GM23338 (cell line): ENCODE data around the gene EQTN. TPM values are rescaled to one million over a fixed set of nuclear protein-coding genes. Genes with fewer than 3 reads are reported as not detected.

Experiments
- ATAC-seq: fragments of 200-7000 bp; cut with Tn5 transposase; 3 replicates; pipeline ENCODE4 v1.9.1; 2020
- DNase-seq: peaks from one replicate; pipeline ENCODE4 v3.0.0-alpha.2; 2015; ENCODE audit warnings: low spot score
- H2AFZ ChIP-seq: fragments of 200-600 bp; sonication (generic); 2 replicates; pipeline ENCODE4 v1.8.0; 2016; ENCODE audit warnings: antibody characterized with exemption, mild to moderate bottlenecking, moderate library complexity
- H3F3A ChIP-seq: fragments of 200-600 bp; sonication (generic); replicated peaks from 2 replicates; pipeline ENCODE4 v1.8.0; 2017; ENCODE audit warnings: antibody characterized with exemption, mixed run types, low read depth
- H3K27ac ChIP-seq: fragments of 200-600 bp; sonication (generic); 2 replicates; pipeline ENCODE4 v1.6.1; 2016; ENCODE audit warnings: low read depth
- H3K27me3 ChIP-seq: fragments of 200-600 bp; sonication (generic); 2 replicates; pipeline ENCODE4 v1.8.0; 2016; ENCODE audit warnings: mild to moderate bottlenecking, mixed run types, moderate library complexity; ENCODE audit not compliant: insufficient read depth
- H3K36me3 ChIP-seq: fragments of 200-600 bp; sonication (generic); 2 replicates; pipeline ENCODE4 v1.8.0; 2016; ENCODE audit warnings: mild to moderate bottlenecking; ENCODE audit not compliant: insufficient read depth
- H3K4me1 ChIP-seq: fragments of 200-600 bp; sonication (generic); 2 replicates; pipeline ENCODE4 v1.8.0; 2016; ENCODE audit warnings: mild to moderate bottlenecking, moderate library complexity; ENCODE audit not compliant: insufficient read depth
- H3K4me2 ChIP-seq: fragments of 200-600 bp; sonication (generic); 2 replicates; pipeline ENCODE4 v1.7.1; 2017; ENCODE audit warnings: mixed run types
- H3K4me3 ChIP-seq: fragments of 200-600 bp; sonication (generic); 2 replicates; pipeline ENCODE4 v1.6.1; 2016; ENCODE audit warnings: mixed run types
- H3K79me2 ChIP-seq: fragments of 200-600 bp; sonication (generic); replicated peaks from 2 replicates; pipeline ENCODE4 v1.8.0; 2017; ENCODE audit warnings: mild to moderate bottlenecking; ENCODE audit not compliant: insufficient read depth
- H3K9me2 ChIP-seq: fragments of 200-600 bp; sonication (generic); 2 replicates; pipeline ENCODE4 v1.8.0; 2017; ENCODE audit not compliant: insufficient read depth
- H4K20me1 ChIP-seq: fragments of 200-600 bp; sonication (generic); replicated peaks from 2 replicates; pipeline ENCODE4 v1.8.0; 2017; ENCODE audit warnings: mild to moderate bottlenecking; ENCODE audit not compliant: insufficient read depth
- H3K27ac Mint-ChIP-seq: 2 replicates; pipeline ENCODE4 v1.8.0; 2020; ENCODE audit warnings: inconsistent platforms, mild to moderate bottlenecking, moderate library complexity, mixed read lengths
- H3K27me3 Mint-ChIP-seq: 3 replicates; pipeline ENCODE4 v1.8.0; 2022; ENCODE audit warnings: low read depth, mild to moderate bottlenecking, moderate library complexity, mixed read lengths, inconsistent platforms; ENCODE audit not compliant: insufficient read depth, poor library complexity
- H3K36me3 Mint-ChIP-seq: 3 replicates; pipeline ENCODE4 v1.8.0; 2021; ENCODE audit warnings: low read depth, mild to moderate bottlenecking, inconsistent platforms, moderate library complexity, mixed read lengths
- H3K4me1 Mint-ChIP-seq: 3 replicates; pipeline ENCODE4 v1.8.0; 2020; ENCODE audit warnings: mild to moderate bottlenecking, inconsistent platforms, mixed read lengths
- H3K4me3 Mint-ChIP-seq: 3 replicates; pipeline ENCODE4 v1.8.0; 2021; ENCODE audit warnings: moderate library complexity, mild to moderate bottlenecking, inconsistent platforms, mixed read lengths
- H3K9me3 Mint-ChIP-seq: 3 replicates; pipeline ENCODE4 v1.8.0; 2020; ENCODE audit warnings: moderate library complexity, mild to moderate bottlenecking, inconsistent platforms, mixed read lengths
- CREB1 ChIP-seq: fragments of 250-450 bp; sonication (Bioruptor Pico); IDR thresholded peaks from 2 replicates; pipeline ENCODE4 v1.5.0; 2020; ENCODE audit warnings: low read depth, mild to moderate bottlenecking, moderate library complexity
- EZH2 ChIP-seq: fragments of 200-600 bp; sonication (generic); IDR thresholded peaks from one replicate; pipeline ENCODE4 v1.8.0; 2017; ENCODE audit warnings: antibody characterized with exemption, mild to moderate bottlenecking, low read depth; ENCODE audit not compliant: unreplicated experiment
- EZH2phosphoT487 ChIP-seq: fragments of 200-600 bp; sonication (generic); IDR thresholded peaks from one replicate; pipeline ENCODE4 v1.8.1; 2018; ENCODE audit warnings: antibody characterized with exemption; ENCODE audit not compliant: unreplicated experiment
- JUNB ChIP-seq: IDR thresholded peaks from one replicate; pipeline ENCODE4 v1.6.1; 2016; ENCODE audit warnings: antibody characterized with exemption; ENCODE audit not compliant: unreplicated experiment
- NANOG ChIP-seq: IDR thresholded peaks from 2 replicates; pipeline ENCODE4 v1.6.1; 2016; ENCODE audit warnings: antibody characterized with exemption, borderline replicate concordance
- POLR2AphosphoS5 ChIP-seq: IDR thresholded peaks from 2 replicates; pipeline ENCODE4 v1.6.1; 2016; ENCODE audit warnings: antibody characterized with exemption, low read depth
- STAT1 ChIP-seq: IDR thresholded peaks from one replicate; pipeline ENCODE4 v1.6.1; 2016; ENCODE audit warnings: antibody characterized with exemption; ENCODE audit not compliant: unreplicated experiment
- ZNF114 ChIP-seq: fragments of 250-450 bp; sonication (Bioruptor Pico); IDR thresholded peaks from 2 replicates; pipeline ENCODE4 v1.5.0; 2020; ENCODE audit warnings: mild to moderate bottlenecking, moderate library complexity
- polyA plus RNA-seq: library from polyadenylated mRNA; unstranded; fragments of >200 nt; fragmentation: Nextera tagmentation; extraction: Ambion mirVana; gene quantifications from 2 replicates; pipeline ENCODE4 v1.2.1, GENCODE V29; 2016
- total RNA-seq: library from RNA; depleted of rRNA; stranded (reverse); fragments of >200 nt; shearing (Covaris generic); gene quantifications from 2 replicates; pipeline ENCODE4 v1.2.3, GENCODE V29; 2014
- TF ChIP-seq, protein P1 (sequence below): IDR thresholded peaks from 2 replicates; pipeline ENCODE4 v1.6.1; 2016; ENCODE audit warnings: antibody characterized with exemption
- TF ChIP-seq, protein P2 (sequence below), 2 experiments: fragments of 200-600 bp in 1 of 2; sonication (generic) in 1 of 2; conservative IDR thresholded peaks; 2 replicates each; pipeline versions ENCODE4 v1.5.1 to v1.6.1; 2016 to 2017; ENCODE audit warnings: antibody characterized with exemption in 2 of 2, low read depth in 2 of 2, mild to moderate bottlenecking in 2 of 2, moderate library complexity in 1 of 2
- TF ChIP-seq, protein P3 (sequence below): IDR thresholded peaks from one replicate; pipeline ENCODE4 v1.6.1; 2018; ENCODE audit warnings: antibody characterized with exemption; ENCODE audit not compliant: unreplicated experiment
- TF ChIP-seq, protein P4 (sequence below): fragments of 250-450 bp; sonication (Bioruptor Pico); IDR thresholded peaks from 2 replicates; pipeline ENCODE4 v1.5.0; 2020; ENCODE audit warnings: mild to moderate bottlenecking, moderate library complexity

EQTN gene
- total and polyA plus RNA-seq, 2 experiments from 2014 or later: 0.24 TPM; not detected in 1

DNA sequence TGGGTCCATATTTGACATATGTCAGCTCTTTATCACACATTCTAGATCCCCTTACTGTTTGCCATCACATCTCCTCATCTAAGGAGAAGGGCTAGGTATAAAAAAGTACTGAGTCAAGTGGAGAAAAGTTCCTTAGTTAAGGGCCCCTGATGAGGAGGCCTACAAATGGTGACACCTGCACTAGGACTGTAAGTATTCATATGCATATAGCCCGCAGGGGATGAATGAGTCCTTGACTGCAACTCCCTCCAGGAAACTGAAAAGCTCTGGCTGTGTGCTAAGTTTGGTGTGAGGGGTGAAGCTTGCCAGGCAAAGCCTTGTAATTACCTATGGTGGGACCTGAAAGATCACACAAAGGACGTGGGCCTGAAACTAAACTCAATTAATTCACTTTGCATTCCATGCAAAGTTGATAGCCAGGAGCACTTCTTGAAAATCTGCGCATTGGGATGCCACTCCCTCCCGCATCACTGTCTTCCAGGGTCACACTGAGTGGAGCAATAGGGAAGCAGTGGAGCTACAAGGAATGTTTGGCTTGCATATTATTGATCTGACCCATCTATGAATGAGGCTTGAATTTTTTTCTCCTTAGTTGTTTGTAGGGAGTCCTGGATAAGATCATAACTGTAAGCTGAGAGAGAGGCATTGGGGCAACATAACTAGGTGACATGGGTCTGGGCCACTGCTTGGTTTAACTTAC, 11.9 kb upstream of the EQTN start:
- no peak overlapping the region for H3K27ac ChIP-seq
- peaks cover 28% of the 10 kb centered on the region for H3K4me1 ChIP-seq
- H3K4me3 Mint-ChIP-seq: 0 out of 3 replicates have a peak overlapping the region, but pooled peaks have one; percentile 7
- H3K4me3 ChIP-seq: no peak overlapping the region
- ATAC-seq (peak; percentile 98), DNase-seq (peak; percentile 68)
- peaks cover 27% of the 10 kb centered on the region for H3K36me3 Mint-ChIP-seq
- peaks cover 25% of the 10 kb centered on the region for H3K9me3 Mint-ChIP-seq
- no peaks in the 10 kb centered on the region for H3K27me3 ChIP-seq
- peaks cover 9% of the 10 kb centered on the region for H3K27me3 Mint-ChIP-seq
- no peaks in the 10 kb centered on the region for H3K79me2 ChIP-seq
- TF ChIP-seq ZNF114 (CRISPR knock-in tag) (0 out of 2 replicates have a peak, but pooled peaks have one; percentile 66), STAT1 (no peak), POLR2AphosphoS5 (peak; percentile 48; the same call in 1 of the 2 replicates), NANOG (no peak), EZH2phosphoT487 (no peak), CREB1 (CRISPR knock-in tag) (0 out of 2 replicates have a peak, but pooled peaks have one; percentile 29), EZH2 (no peak), JUNB (no peak)
- TF ChIP-seq, protein P1, sequence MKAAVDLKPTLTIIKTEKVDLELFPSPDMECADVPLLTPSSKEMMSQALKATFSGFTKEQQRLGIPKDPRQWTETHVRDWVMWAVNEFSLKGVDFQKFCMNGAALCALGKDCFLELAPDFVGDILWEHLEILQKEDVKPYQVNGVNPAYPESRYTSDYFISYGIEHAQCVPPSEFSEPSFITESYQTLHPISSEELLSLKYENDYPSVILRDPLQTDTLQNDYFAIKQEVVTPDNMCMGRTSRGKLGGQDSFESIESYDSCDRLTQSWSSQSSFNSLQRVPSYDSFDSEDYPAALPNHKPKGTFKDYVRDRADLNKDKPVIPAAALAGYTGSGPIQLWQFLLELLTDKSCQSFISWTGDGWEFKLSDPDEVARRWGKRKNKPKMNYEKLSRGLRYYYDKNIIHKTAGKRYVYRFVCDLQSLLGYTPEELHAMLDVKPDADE: no peak
- TF ChIP-seq, protein P2, sequence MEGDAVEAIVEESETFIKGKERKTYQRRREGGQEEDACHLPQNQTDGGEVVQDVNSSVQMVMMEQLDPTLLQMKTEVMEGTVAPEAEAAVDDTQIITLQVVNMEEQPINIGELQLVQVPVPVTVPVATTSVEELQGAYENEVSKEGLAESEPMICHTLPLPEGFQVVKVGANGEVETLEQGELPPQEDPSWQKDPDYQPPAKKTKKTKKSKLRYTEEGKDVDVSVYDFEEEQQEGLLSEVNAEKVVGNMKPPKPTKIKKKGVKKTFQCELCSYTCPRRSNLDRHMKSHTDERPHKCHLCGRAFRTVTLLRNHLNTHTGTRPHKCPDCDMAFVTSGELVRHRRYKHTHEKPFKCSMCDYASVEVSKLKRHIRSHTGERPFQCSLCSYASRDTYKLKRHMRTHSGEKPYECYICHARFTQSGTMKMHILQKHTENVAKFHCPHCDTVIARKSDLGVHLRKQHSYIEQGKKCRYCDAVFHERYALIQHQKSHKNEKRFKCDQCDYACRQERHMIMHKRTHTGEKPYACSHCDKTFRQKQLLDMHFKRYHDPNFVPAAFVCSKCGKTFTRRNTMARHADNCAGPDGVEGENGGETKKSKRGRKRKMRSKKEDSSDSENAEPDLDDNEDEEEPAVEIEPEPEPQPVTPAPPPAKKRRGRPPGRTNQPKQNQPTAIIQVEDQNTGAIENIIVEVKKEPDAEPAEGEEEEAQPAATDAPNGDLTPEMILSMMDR (conservative IDR thresholded peaks at IDR 0.05; ENCODE audit: low read depth in 2 of 2): no peak
- TF ChIP-seq, protein P3, sequence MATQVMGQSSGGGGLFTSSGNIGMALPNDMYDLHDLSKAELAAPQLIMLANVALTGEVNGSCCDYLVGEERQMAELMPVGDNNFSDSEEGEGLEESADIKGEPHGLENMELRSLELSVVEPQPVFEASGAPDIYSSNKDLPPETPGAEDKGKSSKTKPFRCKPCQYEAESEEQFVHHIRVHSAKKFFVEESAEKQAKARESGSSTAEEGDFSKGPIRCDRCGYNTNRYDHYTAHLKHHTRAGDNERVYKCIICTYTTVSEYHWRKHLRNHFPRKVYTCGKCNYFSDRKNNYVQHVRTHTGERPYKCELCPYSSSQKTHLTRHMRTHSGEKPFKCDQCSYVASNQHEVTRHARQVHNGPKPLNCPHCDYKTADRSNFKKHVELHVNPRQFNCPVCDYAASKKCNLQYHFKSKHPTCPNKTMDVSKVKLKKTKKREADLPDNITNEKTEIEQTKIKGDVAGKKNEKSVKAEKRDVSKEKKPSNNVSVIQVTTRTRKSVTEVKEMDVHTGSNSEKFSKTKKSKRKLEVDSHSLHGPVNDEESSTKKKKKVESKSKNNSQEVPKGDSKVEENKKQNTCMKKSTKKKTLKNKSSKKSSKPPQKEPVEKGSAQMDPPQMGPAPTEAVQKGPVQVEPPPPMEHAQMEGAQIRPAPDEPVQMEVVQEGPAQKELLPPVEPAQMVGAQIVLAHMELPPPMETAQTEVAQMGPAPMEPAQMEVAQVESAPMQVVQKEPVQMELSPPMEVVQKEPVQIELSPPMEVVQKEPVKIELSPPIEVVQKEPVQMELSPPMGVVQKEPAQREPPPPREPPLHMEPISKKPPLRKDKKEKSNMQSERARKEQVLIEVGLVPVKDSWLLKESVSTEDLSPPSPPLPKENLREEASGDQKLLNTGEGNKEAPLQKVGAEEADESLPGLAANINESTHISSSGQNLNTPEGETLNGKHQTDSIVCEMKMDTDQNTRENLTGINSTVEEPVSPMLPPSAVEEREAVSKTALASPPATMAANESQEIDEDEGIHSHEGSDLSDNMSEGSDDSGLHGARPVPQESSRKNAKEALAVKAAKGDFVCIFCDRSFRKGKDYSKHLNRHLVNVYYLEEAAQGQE: no peak
- TF ChIP-seq, protein P4, sequence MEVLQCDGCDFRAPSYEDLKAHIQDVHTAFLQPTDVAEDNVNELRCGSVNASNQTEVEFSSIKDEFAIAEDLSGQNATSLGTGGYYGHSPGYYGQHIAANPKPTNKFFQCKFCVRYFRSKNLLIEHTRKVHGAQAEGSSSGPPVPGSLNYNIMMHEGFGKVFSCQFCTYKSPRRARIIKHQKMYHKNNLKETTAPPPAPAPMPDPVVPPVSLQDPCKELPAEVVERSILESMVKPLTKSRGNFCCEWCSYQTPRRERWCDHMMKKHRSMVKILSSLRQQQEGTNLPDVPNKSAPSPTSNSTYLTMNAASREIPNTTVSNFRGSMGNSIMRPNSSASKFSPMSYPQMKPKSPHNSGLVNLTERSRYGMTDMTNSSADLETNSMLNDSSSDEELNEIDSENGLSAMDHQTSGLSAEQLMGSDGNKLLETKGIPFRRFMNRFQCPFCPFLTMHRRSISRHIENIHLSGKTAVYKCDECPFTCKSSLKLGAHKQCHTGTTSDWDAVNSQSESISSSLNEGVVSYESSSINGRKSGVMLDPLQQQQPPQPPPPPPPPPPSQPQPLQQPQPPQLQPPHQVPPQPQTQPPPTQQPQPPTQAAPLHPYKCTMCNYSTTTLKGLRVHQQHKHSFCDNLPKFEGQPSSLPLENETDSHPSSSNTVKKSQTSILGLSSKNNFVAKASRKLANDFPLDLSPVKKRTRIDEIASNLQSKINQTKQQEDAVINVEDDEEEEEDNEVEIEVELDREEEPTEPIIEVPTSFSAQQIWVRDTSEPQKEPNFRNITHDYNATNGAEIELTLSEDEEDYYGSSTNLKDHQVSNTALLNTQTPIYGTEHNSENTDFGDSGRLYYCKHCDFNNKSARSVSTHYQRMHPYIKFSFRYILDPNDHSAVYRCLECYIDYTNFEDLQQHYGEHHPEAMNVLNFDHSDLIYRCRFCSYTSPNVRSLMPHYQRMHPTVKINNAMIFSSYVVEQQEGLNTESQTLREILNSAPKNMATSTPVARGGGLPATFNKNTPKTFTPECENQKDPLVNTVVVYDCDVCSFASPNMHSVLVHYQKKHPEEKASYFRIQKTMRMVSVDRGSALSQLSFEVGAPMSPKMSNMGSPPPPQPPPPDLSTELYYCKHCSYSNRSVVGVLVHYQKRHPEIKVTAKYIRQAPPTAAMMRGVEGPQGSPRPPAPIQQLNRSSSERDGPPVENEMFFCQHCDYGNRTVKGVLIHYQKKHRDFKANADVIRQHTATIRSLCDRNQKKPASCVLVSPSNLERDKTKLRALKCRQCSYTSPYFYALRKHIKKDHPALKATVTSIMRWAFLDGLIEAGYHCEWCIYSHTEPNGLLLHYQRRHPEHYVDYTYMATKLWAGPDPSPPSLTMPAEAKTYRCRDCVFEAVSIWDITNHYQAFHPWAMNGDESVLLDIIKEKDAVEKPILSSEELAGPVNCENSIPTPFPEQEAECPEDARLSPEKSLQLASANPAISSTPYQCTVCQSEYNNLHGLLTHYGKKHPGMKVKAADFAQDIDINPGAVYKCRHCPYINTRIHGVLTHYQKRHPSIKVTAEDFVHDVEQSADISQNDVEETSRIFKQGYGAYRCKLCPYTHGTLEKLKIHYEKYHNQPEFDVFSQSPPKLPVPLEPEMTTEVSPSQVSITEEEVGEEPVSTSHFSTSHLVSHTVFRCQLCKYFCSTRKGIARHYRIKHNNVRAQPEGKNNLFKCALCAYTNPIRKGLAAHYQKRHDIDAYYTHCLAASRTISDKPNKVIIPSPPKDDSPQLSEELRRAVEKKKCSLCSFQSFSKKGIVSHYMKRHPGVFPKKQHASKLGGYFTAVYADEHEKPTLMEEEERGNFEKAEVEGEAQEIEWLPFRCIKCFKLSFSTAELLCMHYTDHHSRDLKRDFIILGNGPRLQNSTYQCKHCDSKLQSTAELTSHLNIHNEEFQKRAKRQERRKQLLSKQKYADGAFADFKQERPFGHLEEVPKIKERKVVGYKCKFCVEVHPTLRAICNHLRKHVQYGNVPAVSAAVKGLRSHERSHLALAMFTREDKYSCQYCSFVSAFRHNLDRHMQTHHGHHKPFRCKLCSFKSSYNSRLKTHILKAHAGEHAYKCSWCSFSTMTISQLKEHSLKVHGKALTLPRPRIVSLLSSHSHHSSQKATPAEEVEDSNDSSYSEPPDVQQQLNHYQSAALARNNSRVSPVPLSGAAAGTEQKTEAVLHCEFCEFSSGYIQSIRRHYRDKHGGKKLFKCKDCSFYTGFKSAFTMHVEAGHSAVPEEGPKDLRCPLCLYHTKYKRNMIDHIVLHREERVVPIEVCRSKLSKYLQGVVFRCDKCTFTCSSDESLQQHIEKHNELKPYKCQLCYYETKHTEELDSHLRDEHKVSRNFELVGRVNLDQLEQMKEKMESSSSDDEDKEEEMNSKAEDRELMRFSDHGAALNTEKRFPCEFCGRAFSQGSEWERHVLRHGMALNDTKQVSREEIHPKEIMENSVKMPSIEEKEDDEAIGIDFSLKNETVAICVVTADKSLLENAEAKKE: peak; percentile 97
- H3K9me2 ChIP-seq: peaks cover 16% of the 10 kb centered on the region; the same call in 1 of the 2 replicates
- H3K36me3 ChIP-seq: no peaks in the 10 kb centered on the region
- no peaks in the 10 kb centered on the region for H3F3A ChIP-seq
- no peak overlapping the region for H3K27ac Mint-ChIP-seq
- peaks cover 25% of the 10 kb centered on the region for H3K4me1 Mint-ChIP-seq
- H4K20me1 ChIP-seq: no peaks in the 10 kb centered on the region
- H2AFZ ChIP-seq: no peak overlapping the region
- H3K4me2 ChIP-seq: 0 out of 2 replicates have a peak overlapping the region, but pooled peaks have one; percentile 33
